Prostate gland (tissue), 2 donors: ENCODE results near the gene RYR1. TPM values are rescaled to one million over a fixed set of nuclear protein-coding genes. Genes with fewer than 3 reads are reported as not detected.

Experiments used
- DNase-seq: peaks from one replicate; pipeline ENCODE4 v3.0.0-alpha.2; 2019; ENCODE audit warnings: low spot score
- H3K27ac ChIP-seq, 2 donors: fragments of 200-600 bp; sonication (generic); 2 replicates each; pipeline ENCODE4 v1.5.1; 2017 to 2019
- H3K27me3 ChIP-seq: fragments of 200-600 bp; sonication (generic); replicated peaks from 2 replicates; pipeline ENCODE4 v1.5.1; 2019; ENCODE audit not compliant: insufficient read depth
- H3K36me3 ChIP-seq, 2 donors: fragments of 200-600 bp; sonication (generic); 1 replicate in 1 of 2; 2 replicates in 1 of 2; pipeline versions ENCODE4 v1.5.1 to v1.8.1; 2017 to 2019
- H3K4me1 ChIP-seq: fragments of 200-600 bp; sonication (generic); replicated peaks from 2 replicates; pipeline ENCODE4 v1.5.1; 2019
- H3K4me3 ChIP-seq, 2 donors: fragments of 200-600 bp; sonication (generic); 2 replicates each; pipeline ENCODE4 v1.5.1; 2017 to 2019
- H3K9me3 ChIP-seq: fragments of 200-600 bp; sonication (generic); 2 replicates; pipeline ENCODE4 v1.5.1; 2017
- POLR2A ChIP-seq: fragments of 450-650 bp; IDR thresholded peaks from one replicate; pipeline ENCODE4 v1.6.1; 2016; ENCODE audit warnings: antibody characterized with exemption, mild to moderate bottlenecking
- POLR2AphosphoS5 ChIP-seq: sonication (generic); formaldehyde crosslinking; IDR thresholded peaks from one replicate; pipeline ENCODE4 v1.6.1; 2017; ENCODE audit warnings: antibody characterized with exemption
- WGBS: methylation state at CpG from one replicate; pipeline ENCODE4 v1.1.5; 2018; 5-methylcytosine and 5-hydroxymethylcytosine counted together
- intact Hi-C: fragments of 100-400 bp; cut with DNase I; formaldehyde crosslinking; loops from one replicate; pipeline ENCODE4 v1.14.2; 2022
- total RNA-seq, 2 donors: library from RNA; depleted of rRNA; stranded (reverse); fragments of >200 nt; gene quantifications; one replicate each; pipeline ENCODE4 v1.1.0, GENCODE V29; 2016
- TF ChIP-seq, protein P1 (sequence below), 4 experiments: fragments of 200-600 bp in 2 of 4; fragments of 450-650 bp in 2 of 4; sonication (generic) in 2 of 4; IDR thresholded peaks; 1 replicate in 3 of 4; 2 replicates in 1 of 4; pipeline ENCODE4 v1.5.1; 2016 to 2019; ENCODE audit warnings: antibody characterized with exemption in 4 of 4, mild to moderate bottlenecking in 2 of 4, moderate library complexity in 2 of 4

The RYR1 gene
- total RNA-seq, 2 donors from 2014 or later: 5.7 to 8.6 TPM

DNA sequence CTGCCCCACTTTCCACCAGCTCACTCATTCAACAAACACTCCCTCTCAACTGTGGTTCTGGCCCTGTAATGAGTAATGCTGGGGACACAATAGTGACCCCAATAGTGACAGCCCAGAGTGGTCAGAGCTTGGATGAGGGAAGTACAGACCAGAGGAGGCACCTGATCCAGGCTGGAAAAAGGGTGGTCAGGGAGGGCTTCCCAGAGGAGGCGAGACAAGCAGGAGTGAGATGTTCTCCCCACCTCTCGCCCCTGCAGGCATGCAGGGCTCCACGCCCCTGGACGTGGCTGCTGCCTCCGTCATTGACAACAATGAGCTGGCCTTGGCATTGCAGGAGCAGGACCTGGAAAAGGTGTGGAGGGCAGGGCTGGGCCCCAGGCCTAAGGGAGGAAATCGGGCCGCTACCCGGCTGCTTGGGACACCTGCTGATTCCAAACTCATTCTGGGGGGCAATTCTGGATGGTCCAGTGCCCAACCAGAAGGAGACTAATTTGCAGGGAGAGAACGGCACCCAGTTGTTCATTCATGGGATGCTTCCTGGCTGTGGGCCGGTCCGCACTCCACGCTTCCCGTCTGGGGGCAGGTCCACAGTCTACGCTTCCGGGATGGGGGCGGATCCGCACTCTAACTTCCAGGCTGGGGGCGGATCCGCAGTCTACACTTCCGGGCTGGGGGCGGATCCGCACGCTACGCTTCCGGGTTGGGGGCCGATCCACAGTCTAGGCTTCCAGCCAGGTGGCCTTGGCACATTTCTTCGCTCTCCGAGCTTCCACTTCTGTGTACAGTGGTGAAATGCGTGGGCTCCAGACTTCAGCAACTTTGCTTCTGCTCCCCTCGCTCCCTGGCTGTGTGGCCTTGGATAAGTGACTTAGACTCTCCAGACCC, 63.4 kb downstream of the RYR1 start:
- Histone ChIP-seq H3K27ac (no peak overlapping the region), H3K36me3 (no peaks in the 10 kb centered on the region), H3K4me1 (no peaks in the 10 kb centered on the region), H3K9me3 (no peaks in the 10 kb centered on the region), H3K4me3 (no peak overlapping the region), H3K27me3 (no peaks in the 10 kb centered on the region)
- no peak for TF ChIP-seq POLR2A
- TF ChIP-seq POLR2AphosphoS5: no peak
- TF ChIP-seq, protein P1, sequence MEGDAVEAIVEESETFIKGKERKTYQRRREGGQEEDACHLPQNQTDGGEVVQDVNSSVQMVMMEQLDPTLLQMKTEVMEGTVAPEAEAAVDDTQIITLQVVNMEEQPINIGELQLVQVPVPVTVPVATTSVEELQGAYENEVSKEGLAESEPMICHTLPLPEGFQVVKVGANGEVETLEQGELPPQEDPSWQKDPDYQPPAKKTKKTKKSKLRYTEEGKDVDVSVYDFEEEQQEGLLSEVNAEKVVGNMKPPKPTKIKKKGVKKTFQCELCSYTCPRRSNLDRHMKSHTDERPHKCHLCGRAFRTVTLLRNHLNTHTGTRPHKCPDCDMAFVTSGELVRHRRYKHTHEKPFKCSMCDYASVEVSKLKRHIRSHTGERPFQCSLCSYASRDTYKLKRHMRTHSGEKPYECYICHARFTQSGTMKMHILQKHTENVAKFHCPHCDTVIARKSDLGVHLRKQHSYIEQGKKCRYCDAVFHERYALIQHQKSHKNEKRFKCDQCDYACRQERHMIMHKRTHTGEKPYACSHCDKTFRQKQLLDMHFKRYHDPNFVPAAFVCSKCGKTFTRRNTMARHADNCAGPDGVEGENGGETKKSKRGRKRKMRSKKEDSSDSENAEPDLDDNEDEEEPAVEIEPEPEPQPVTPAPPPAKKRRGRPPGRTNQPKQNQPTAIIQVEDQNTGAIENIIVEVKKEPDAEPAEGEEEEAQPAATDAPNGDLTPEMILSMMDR (IDR thresholded peaks at IDR 0.05): no peak
- 71% methylated on average over 29 of the region's 30 CpGs for WGBS
- intact Hi-C loops: no loop called here
- DNase-seq: no peak

DNA sequence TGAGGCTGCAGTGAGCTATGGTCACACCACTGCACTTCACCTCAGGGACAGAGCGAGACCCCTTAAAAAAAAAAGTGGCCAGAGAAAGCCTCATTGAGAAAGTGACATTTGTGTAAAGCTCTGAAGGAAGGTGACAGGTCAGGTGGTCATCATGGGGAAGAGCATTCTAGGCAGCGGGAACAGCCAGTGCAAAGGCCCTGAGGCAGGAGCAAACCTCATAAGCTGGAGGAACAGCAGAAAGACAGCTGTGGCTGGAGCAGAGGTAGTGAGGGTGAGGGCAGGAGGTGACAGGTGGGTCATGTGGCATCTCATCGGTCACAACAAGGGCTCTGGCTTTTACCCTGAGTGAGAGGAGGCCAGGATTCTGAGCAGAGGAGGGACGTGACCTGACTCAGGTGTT, 64.4 kb downstream of the RYR1 start:
- no peaks in the 10 kb centered on the region for H3K36me3 ChIP-seq
- H3K9me3 ChIP-seq: no peaks in the 10 kb centered on the region
- H3K27ac ChIP-seq: no peak overlapping the region
- no peak for TF ChIP-seq POLR2A
- TF ChIP-seq POLR2AphosphoS5: no peak
- TF ChIP-seq, protein P1 (IDR thresholded peaks at IDR 0.05): no peak
- intact Hi-C loops: no loop called here
- no peaks in the 10 kb centered on the region for H3K27me3 ChIP-seq
- H3K4me3 ChIP-seq: no peak overlapping the region
- DNase-seq: no peak
- no peaks in the 10 kb centered on the region for H3K4me1 ChIP-seq
- WGBS: 92% methylated on average over 4 of the region's 4 CpGs

DNA sequence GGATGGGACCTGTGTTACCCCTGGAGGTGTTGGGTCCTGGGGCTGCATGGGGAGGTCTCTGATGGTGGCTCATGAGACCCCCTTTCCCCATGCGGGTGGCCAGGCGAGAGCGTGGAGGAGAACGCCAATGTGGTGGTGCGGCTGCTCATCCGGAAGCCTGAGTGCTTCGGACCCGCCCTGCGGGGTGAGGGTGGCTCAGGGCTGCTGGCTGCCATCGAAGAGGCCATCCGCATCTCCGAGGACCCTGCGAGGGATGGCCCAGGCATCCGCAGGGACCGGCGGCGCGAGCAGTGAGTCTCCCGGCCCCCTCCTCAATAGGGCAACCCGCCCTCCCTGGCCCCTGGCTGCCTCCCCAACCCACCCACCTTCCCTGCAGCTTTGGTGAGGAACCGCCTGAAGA, 66.0 kb downstream of the RYR1 start:
- no peaks in the 10 kb centered on the region for H3K36me3 ChIP-seq
- 94% methylated on average over 21 of the region's 21 CpGs for WGBS
- TF ChIP-seq POLR2AphosphoS5: no peak
- TF ChIP-seq, protein P1 (IDR thresholded peaks at IDR 0.05): no peak
- H3K27ac ChIP-seq: no peak overlapping the region
- H3K4me1 ChIP-seq: no peaks in the 10 kb centered on the region
- no peaks in the 10 kb centered on the region for H3K9me3 ChIP-seq
- H3K27me3 ChIP-seq: no peaks in the 10 kb centered on the region
- no peak overlapping the region for H3K4me3 ChIP-seq
- intact Hi-C loops: no loop called here
- DNase-seq: no peak

DNA sequence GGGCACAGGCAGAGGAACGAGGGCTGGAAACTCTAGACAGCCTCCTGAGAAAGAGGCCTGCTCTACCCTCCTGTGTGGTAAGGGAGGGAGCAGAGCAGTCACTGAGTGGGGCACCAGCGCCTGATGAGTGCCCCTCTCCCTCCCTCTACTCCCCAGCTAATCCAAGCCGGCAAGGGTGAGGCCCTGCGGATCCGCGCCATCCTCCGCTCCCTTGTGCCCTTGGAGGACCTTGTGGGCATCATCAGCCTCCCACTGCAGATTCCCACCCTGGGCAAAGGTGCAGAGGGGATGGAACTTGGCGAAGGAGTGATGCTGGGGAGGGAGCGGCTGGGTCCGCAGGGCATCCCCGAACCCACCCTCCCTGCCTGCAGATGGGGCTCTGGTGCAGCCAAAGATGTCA, 67.0 kb downstream of the RYR1 start:
- no peaks in the 10 kb centered on the region for H3K4me1 ChIP-seq
- intact Hi-C loops: no loop called here
- no peaks in the 10 kb centered on the region for H3K9me3 ChIP-seq
- no peaks in the 10 kb centered on the region for H3K36me3 ChIP-seq
- TF ChIP-seq POLR2AphosphoS5 (no peak), POLR2A (no peak)
- TF ChIP-seq, protein P1 (IDR thresholded peaks at IDR 0.05): no peak
- H3K4me3 ChIP-seq: no peak overlapping the region
- DNase-seq: no peak
- no peaks in the 10 kb centered on the region for H3K27me3 ChIP-seq
- 76% methylated on average over 11 of the region's 11 CpGs for WGBS
- H3K27ac ChIP-seq: no peak overlapping the region
